K562 (cell line): ENCODE measurements around the gene BBLN. TPM values are rescaled to one million over a fixed set of nuclear protein-coding genes. Genes with fewer than 3 reads are reported as not detected.

ENCODE experiments used
- ARNT ChIP-seq, 2 experiments: fragments of 450-650 bp; IDR thresholded peaks; 2 replicates each; pipeline ENCODE4 v1.6.1; 2016; ENCODE audit warnings: mild to moderate bottlenecking in 1 of 2
- ATF7 ChIP-seq: fragments of 450-650 bp; IDR thresholded peaks from 2 replicates; pipeline ENCODE4 v1.7.1; 2014; ENCODE audit warnings: mild to moderate bottlenecking, moderate library complexity
- BDP1 ChIP-seq: IDR thresholded peaks from 3 replicates; pipeline ENCODE4 v1.6.1; 2011; ENCODE audit not compliant: insufficient read length, insufficient read depth
- CBX8 ChIP-seq: fragments of 200-600 bp; sonication (generic); IDR thresholded peaks from 2 replicates; pipeline ENCODE4 v1.6.1; 2012; ENCODE audit warnings: borderline replicate concordance, mixed run types, low read depth, mild to moderate bottlenecking, moderate library complexity, mixed read lengths, low read length, control low read depth, inconsistent platforms; ENCODE audit not compliant: poor library complexity, severe bottlenecking; ENCODE audit errors: extremely low read depth
- ELF1 ChIP-seq: fragments of 200-800 bp; sonication (Bioruptor generic); IDR thresholded peaks from 2 replicates; pipeline ENCODE4 v1.6.1; 2016; ENCODE audit warnings: missing genetic modification characterization, missing compliant biosample characterization
- ELF4 ChIP-seq: fragments of 450-650 bp; formaldehyde crosslinking; IDR thresholded peaks from 2 replicates; pipeline ENCODE4 v1.4.0; 2022; ENCODE audit warnings: missing genetic modification characterization
- ID3 ChIP-seq, 2 experiments: fragments of 250-450 bp in 1 of 2; fragments of 450-650 bp in 1 of 2; sonication (Bioruptor Pico) in 1 of 2; IDR thresholded peaks; 2 replicates each; pipeline versions ENCODE4 v1.6.1 to v1.8.0; 2016 to 2021; ENCODE audit warnings: mild to moderate bottlenecking in 2 of 2, moderate library complexity in 2 of 2, missing compliant biosample characterization in 1 of 2, missing genetic modification characterization in 1 of 2
- NUFIP1 ChIP-seq: fragments of 450-650 bp; IDR thresholded peaks from 2 replicates; pipeline ENCODE4 v1.6.1; 2018; ENCODE audit not compliant: partially characterized antibody
- PCBP1 ChIP-seq: fragments of 200-400 bp; formaldehyde crosslinking; IDR thresholded peaks from 2 replicates; pipeline ENCODE4 v1.6.1; 2018; ENCODE audit warnings: mild to moderate bottlenecking, low read depth, low read length; ENCODE audit not compliant: poor library complexity, severe bottlenecking
- POLR2AphosphoS5 ChIP-seq: IDR thresholded peaks from 2 replicates; pipeline ENCODE4 v1.6.1; 2011; ENCODE audit warnings: mild to moderate bottlenecking, low read depth, low read length, moderate library complexity; ENCODE audit not compliant: control insufficient read depth, insufficient read depth
- POLR3G ChIP-seq: IDR thresholded peaks from 2 replicates; pipeline ENCODE4 v1.6.1; 2011; ENCODE audit not compliant: insufficient read length, insufficient replicate concordance; ENCODE audit errors: extremely low read depth
- RAD21 ChIP-seq, 2 experiments: fragments of 250-450 bp in 1 of 2; fragments of 450-650 bp in 1 of 2; sonication (Bioruptor Pico) in 1 of 2; formaldehyde crosslinking in 1 of 2; IDR thresholded peaks in 1 of 2; conservative IDR thresholded peaks in 1 of 2; 2 replicates each; pipeline versions ENCODE4 v1.4.0 to v1.8.0; 2020 to 2022; ENCODE audit warnings: mild to moderate bottlenecking in 2 of 2, moderate library complexity in 1 of 2
- SMAD1 ChIP-seq: fragments of 150-350 bp; IDR thresholded peaks from 2 replicates; pipeline ENCODE4 v1.6.1; 2014; ENCODE audit warnings: low read length, low read depth; ENCODE audit not compliant: partially characterized antibody
- SMAD3 ChIP-seq: fragments of 450-650 bp; formaldehyde crosslinking; conservative IDR thresholded peaks from 2 replicates; pipeline ENCODE4 v1.4.0; 2020; ENCODE audit warnings: mild to moderate bottlenecking
- SMARCB1 ChIP-seq: IDR thresholded peaks from 2 replicates; pipeline ENCODE4 v1.6.1; 2011; ENCODE audit warnings: improper control_type of control experiment, low read depth; ENCODE audit not compliant: insufficient read length
- SP1 ChIP-seq: sonication (generic); formaldehyde crosslinking; IDR thresholded peaks from 2 replicates; pipeline ENCODE4 v1.8.1; 2022; ENCODE audit warnings: mild to moderate bottlenecking, missing genetic modification reagents
- TBP ChIP-seq: optimal IDR thresholded peaks from 2 replicates; pipeline ENCODE3; 2011; ENCODE audit warnings: low read depth, low read length, improper control_type of control experiment
- THAP12 ChIP-seq: fragments of 250-450 bp; sonication (Bioruptor Pico); IDR thresholded peaks from 2 replicates; pipeline ENCODE4 v1.9.0; 2021; ENCODE audit warnings: mild to moderate bottlenecking, inconsistent platforms
- ZNF133 ChIP-seq: fragments of 250-450 bp; sonication (Bioruptor Pico); IDR thresholded peaks from 2 replicates; pipeline ENCODE4 v1.4.0; 2020; ENCODE audit warnings: mild to moderate bottlenecking
- ZNF316 ChIP-seq: fragments of 450-650 bp; IDR thresholded peaks from 2 replicates; pipeline ENCODE4 v1.6.1; 2016
- ZNF76 ChIP-seq: fragments of 250-450 bp; sonication (Bioruptor Pico); IDR thresholded peaks from 2 replicates; pipeline ENCODE4 v1.4.0; 2020; ENCODE audit warnings: mild to moderate bottlenecking, moderate library complexity, borderline replicate concordance
- ZSCAN29 ChIP-seq: fragments of 450-650 bp; IDR thresholded peaks from 2 replicates; pipeline ENCODE4 v1.6.1; 2017
- polyA plus RNA-seq, 8 experiments: library from polyadenylated mRNA; depleted of rRNA in 4 of 8; stranded (reverse) in 5 of 8; unstranded in 3 of 8; fragments of >200 nt; fragmentation: Nextera tagmentation in 2 of 8; fragmentation: Illumina TruSeq in 1 of 8; extraction: Ambion mirVana in 2 of 8; extraction: Trizol in 1 of 8; gene quantifications; 2 replicates each; pipeline versions ENCODE4 v1.2.1 to v1.2.3, GENCODE V29; 2011 to 2014; ENCODE audit warnings: inconsistent platforms in 1 of 8, missing spikeins in 1 of 8
- total RNA-seq, 7 experiments: library from RNA; depleted of rRNA in 6 of 7; stranded (reverse); fragments of >200 nt in 6 of 7; fragmentation: Illumina TruSeq in 2 of 7; extraction: Trizol in 2 of 7; gene quantifications; 2 replicates each; pipeline versions ENCODE4 v1.2.1 to v1.2.3, GENCODE V29; 2011 to 2021; ENCODE audit warnings: low replicate concordance in 1 of 7
- TF ChIP-seq, protein P1 (sequence below): sonication (generic); formaldehyde crosslinking; IDR thresholded peaks from 2 replicates; pipeline ENCODE4 v1.8.0; 2022; ENCODE audit warnings: missing genetic modification reagents, mild to moderate bottlenecking, borderline replicate concordance

Gene BBLN
- total and polyA plus RNA-seq, 9 of the 15 experiments (the other 6 are each of a cell fraction or from before 2014, with no cell fraction given), result 4.2 to 331 (median 87.1) TPM

DNA sequence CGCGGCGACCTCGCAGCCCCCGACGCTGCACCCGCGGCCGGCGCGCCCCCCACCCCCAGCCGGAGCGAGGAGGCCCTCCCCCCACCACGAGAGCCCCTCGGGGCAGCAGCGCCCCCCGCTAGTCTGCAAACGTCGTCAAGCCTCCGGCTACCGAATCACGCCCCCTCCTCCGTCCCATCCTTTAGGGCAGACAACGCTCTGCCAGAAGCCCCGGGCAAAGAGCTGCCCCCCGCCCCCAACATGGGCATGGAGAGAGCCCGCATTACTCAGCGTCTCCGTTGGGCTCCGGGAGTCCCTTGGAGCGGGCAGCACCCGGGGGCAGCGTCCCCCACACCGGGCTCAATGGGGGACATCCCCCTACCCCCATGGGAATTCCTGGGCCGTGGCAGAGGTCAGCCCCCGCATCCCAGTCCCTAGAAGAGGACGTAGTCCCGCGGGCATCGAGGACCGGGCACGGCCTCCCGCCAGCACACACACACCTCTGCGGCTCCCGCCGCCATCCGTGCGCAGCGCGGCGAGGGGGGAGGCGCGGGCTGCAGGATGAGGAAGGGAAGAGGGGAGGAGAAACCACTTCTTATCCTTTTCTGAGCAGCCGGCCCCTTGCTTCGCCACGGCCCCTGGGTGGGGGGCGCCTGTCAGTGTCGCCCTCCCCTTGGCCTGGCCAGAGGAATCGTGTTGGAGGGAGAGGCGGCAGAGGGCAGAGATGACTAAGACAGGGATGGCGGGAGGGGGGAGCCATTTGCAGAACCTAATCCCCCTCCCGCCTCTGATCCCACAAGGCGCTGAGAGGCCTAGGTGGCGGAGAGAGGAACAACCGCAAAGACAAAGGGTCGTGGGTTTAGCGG, 43.9 kb downstream of the BBLN start (continued):
- TF ChIP-seq ELF4 (CRISPR knock-in tag) (peak; percentile 79), SMAD1 (no peak), SP1 (CRISPR knock-in tag) (no peak), THAP12 (peak; percentile 47; the same call in 1 of the 2 replicates), CBX8 (no peak), ZNF76 (peak; percentile 78; the same call in 1 of the 2 replicates), RAD21 (CRISPR knock-in tag; conservative IDR thresholded peaks at IDR 0.05 in 1 of 2, IDR thresholded peaks at IDR 0.05 in 1 of 2) (peak in 1 of 2 experiments; percentile 41; a peak in 3 of 4 replicates), BDP1 (no peak), ARNT (IDR thresholded peaks at IDR 0.05) (no peak), SMAD3 (CRISPR knock-in tag) (no peak), ZNF316 (no peak), ATF7 (peak; percentile 68), NUFIP1 (no peak), POLR2AphosphoS5 (no peak), ID3 (CRISPR knock-in tag; IDR thresholded peaks at IDR 0.05) (no peak), ID3 (tag; IDR thresholded peaks at IDR 0.05) (peak; percentile 83; the same call in 1 of the 2 replicates), POLR3G (no peak), PCBP1 (peak; percentile 93), ZNF133 (CRISPR knock-in tag) (0 out of 2 replicates have a peak, but pooled peaks have one; percentile 61), ELF1 (tag) (no peak), SMARCB1 (no peak), TBP (peak; percentile 34), ZSCAN29 (no peak; the same call in 1 of the 2 replicates)
- TF ChIP-seq, protein P1, sequence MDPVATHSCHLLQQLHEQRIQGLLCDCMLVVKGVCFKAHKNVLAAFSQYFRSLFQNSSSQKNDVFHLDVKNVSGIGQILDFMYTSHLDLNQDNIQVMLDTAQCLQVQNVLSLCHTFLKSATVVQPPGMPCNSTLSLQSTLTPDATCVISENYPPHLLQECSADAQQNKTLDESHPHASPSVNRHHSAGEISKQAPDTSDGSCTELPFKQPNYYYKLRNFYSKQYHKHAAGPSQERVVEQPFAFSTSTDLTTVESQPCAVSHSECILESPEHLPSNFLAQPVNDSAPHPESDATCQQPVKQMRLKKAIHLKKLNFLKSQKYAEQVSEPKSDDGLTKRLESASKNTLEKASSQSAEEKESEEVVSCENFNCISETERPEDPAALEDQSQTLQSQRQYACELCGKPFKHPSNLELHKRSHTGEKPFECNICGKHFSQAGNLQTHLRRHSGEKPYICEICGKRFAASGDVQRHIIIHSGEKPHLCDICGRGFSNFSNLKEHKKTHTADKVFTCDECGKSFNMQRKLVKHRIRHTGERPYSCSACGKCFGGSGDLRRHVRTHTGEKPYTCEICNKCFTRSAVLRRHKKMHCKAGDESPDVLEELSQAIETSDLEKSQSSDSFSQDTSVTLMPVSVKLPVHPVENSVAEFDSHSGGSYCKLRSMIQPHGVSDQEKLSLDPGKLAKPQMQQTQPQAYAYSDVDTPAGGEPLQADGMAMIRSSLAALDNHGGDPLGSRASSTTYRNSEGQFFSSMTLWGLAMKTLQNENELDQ, result no peak
